BE2C (cell line): ENCODE results near the gene P2RX7.

Experiments
- DNase-seq: peaks from one replicate; pipeline ENCODE4 v3.0.0-alpha.2; 2020
- H3K27me3 ChIP-seq: fragments of 250-450 bp; sonication (Bioruptor Pico); 2 replicates; pipeline ENCODE4 v1.5.1; 2020; ENCODE audit warnings: mild to moderate bottlenecking
- H3K36me3 ChIP-seq: fragments of 250-450 bp; sonication (Bioruptor Pico); 2 replicates; pipeline ENCODE4 v1.5.1; 2020; ENCODE audit warnings: mild to moderate bottlenecking
- H3K4me1 ChIP-seq: fragments of 250-450 bp; sonication (Bioruptor Pico); 2 replicates; pipeline ENCODE4 v1.5.1; 2020
- H3K4me3 ChIP-seq: 2 replicates; pipeline ENCODE4 v1.5.1; 2011; ENCODE audit warnings: low read depth, low read length
- H3K9me3 ChIP-seq: fragments of 250-450 bp; sonication (Bioruptor Pico); 2 replicates; pipeline ENCODE4 v1.5.1; 2020
- TF ChIP-seq, protein P1 (sequence below): IDR thresholded peaks from 2 replicates; pipeline ENCODE4 v1.5.1; 2012; ENCODE audit warnings: mild to moderate bottlenecking, low read depth, low read length

The P2RX7 gene

GRCh38 chr12:121114019-121114639 is 18.5 kb upstream of the P2RX7 start:
- H3K27me3 ChIP-seq, result no peaks in the 10 kb centered on the region
- no peaks in the 10 kb centered on the region for H3K9me3 ChIP-seq
- TF ChIP-seq, protein P1, sequence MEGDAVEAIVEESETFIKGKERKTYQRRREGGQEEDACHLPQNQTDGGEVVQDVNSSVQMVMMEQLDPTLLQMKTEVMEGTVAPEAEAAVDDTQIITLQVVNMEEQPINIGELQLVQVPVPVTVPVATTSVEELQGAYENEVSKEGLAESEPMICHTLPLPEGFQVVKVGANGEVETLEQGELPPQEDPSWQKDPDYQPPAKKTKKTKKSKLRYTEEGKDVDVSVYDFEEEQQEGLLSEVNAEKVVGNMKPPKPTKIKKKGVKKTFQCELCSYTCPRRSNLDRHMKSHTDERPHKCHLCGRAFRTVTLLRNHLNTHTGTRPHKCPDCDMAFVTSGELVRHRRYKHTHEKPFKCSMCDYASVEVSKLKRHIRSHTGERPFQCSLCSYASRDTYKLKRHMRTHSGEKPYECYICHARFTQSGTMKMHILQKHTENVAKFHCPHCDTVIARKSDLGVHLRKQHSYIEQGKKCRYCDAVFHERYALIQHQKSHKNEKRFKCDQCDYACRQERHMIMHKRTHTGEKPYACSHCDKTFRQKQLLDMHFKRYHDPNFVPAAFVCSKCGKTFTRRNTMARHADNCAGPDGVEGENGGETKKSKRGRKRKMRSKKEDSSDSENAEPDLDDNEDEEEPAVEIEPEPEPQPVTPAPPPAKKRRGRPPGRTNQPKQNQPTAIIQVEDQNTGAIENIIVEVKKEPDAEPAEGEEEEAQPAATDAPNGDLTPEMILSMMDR, result no peak
- no peak overlapping the region for H3K4me3 ChIP-seq
- H3K36me3 ChIP-seq, result no peaks in the 10 kb centered on the region
- no peak for DNase-seq
- no peaks in the 10 kb centered on the region for H3K4me1 ChIP-seq

GRCh38 chr12:121114806-121115205 is 17.9 kb upstream of the P2RX7 start:
- Histone ChIP-seq H3K4me1 (no peaks in the 10 kb centered on the region), H3K4me3 (no peak overlapping the region), H3K9me3 (no peaks in the 10 kb centered on the region), H3K27me3 (no peaks in the 10 kb centered on the region), H3K36me3 (no peaks in the 10 kb centered on the region)
- no peak for DNase-seq
- TF ChIP-seq, protein P1, result no peak

- Histone ChIP-seq H3K36me3 (no peaks in the 10 kb centered on the region), H3K4me3 (no peak overlapping the region), H3K9me3 (no peaks in the 10 kb centered on the region), H3K27me3 (no peaks in the 10 kb centered on the region), H3K4me1 (no peaks in the 10 kb centered on the region)
- TF ChIP-seq, protein P1, result no peak
- DNase-seq, result no peak
Observed at GRCh38 chr12:121115530-121115929, 17.1 kb upstream of the P2RX7 start.

GRCh38 chr12:121116318-121117225 is 16.1 kb upstream of the P2RX7 start:
- Histone ChIP-seq H3K9me3 (no peaks in the 10 kb centered on the region), H3K4me1 (no peaks in the 10 kb centered on the region), H3K36me3 (no peaks in the 10 kb centered on the region), H3K27me3 (no peaks in the 10 kb centered on the region), H3K4me3 (no peak overlapping the region)
- TF ChIP-seq, protein P1, result no peak
- no peak for DNase-seq

GRCh38 chr12:121117226-121117777 is 15.4 kb upstream of the P2RX7 start:
- DNase-seq, result no peak
- Histone ChIP-seq H3K4me3 (no peak overlapping the region), H3K27me3 (no peaks in the 10 kb centered on the region), H3K4me1 (no peaks in the 10 kb centered on the region), H3K9me3 (no peaks in the 10 kb centered on the region), H3K36me3 (no peaks in the 10 kb centered on the region)
- TF ChIP-seq, protein P1, result no peak
